ENCODE measurements around the gene FYB1. TPM values are rescaled to one million over a fixed set of nuclear protein-coding genes. Genes with fewer than 3 reads are reported as not detected.

FYB1 gene, protein sequence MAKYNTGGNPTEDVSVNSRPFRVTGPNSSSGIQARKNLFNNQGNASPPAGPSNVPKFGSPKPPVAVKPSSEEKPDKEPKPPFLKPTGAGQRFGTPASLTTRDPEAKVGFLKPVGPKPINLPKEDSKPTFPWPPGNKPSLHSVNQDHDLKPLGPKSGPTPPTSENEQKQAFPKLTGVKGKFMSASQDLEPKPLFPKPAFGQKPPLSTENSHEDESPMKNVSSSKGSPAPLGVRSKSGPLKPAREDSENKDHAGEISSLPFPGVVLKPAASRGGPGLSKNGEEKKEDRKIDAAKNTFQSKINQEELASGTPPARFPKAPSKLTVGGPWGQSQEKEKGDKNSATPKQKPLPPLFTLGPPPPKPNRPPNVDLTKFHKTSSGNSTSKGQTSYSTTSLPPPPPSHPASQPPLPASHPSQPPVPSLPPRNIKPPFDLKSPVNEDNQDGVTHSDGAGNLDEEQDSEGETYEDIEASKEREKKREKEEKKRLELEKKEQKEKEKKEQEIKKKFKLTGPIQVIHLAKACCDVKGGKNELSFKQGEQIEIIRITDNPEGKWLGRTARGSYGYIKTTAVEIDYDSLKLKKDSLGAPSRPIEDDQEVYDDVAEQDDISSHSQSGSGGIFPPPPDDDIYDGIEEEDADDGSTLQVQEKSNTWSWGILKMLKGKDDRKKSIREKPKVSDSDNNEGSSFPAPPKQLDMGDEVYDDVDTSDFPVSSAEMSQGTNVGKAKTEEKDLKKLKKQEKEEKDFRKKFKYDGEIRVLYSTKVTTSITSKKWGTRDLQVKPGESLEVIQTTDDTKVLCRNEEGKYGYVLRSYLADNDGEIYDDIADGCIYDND
- total RNA-seq (10 to 100 TPM in 1 of 2 donors, 1 to 10 TPM in 1; 4.6 to 18.6 TPM), polyA plus RNA-seq (ENCODE audit: insufficient read length in 2 of 2) (10 to 100 TPM in 1 of 2 donors, 1 to 10 TPM in 1; 6.0 to 12.7 TPM)
- long read RNA-seq, donor 1, partial matches to known transcripts = 0 of 7 reads
- long read RNA-seq, donor 1, other reads (novel, unspliced or antisense) = 6 of 7 reads
- long read RNA-seq, donor 2 = 0 reads
- long read RNA-seq, donor 3 = 0 reads
- long read RNA-seq, donor 4 = 0 reads

DNA sequence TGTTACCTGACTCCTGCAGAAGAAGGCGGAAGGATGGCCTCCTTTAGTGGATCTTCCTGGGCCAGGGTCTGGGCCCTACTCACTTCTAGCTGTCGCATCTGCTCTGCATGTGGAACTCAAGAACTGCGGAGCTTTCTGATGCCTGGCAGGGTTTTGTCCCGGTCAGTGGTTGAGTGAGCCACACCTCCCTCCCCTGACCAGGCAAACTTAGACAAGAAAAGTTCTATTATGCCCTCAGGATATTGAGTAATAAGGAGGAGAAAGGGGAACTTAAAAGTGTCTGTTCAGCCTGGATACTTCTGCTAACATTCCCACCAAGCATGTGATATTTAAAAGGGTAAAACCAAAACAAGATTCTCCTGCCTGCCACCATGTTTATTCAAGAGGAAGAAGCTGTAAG, at the start of gene FYB1:
Gene FYB1 (minus strand): TSS at position 127 of the 400 bp plus-strand sequence. CDS start 16,603 bp downstream, outside the sequence.
- H3K4me1 ChIP-seq (ENCODE audit: control insufficient read depth, insufficient read depth, low read length) = no peaks in the 10 kb centered on the region
- H3K4me3 ChIP-seq (ENCODE audit: low read depth, low read length) = no peak within 1 kb of the TSS
- no peak within 1 kb of the TSS for H3K27ac ChIP-seq (ENCODE audit: low read depth, low read length)

DNA sequence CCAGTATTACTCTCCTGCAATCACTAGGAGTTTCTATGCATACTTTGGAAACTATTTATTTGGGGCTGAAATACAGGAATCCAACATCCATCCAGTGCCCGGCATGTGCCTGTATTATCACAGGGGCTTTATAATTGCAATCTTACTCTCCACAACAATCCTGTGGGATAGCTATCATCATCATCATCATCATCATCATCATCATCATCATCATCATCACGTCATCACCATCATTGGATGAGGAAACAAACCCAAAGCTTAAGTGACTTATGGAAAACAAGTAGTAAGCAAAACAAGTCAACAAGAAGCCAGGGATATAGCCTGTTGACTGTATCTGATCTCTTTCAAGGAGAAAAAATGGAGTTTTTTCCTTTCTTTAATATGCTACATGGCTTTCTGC, 47.8 kb upstream of the FYB1 start:
- Histone ChIP-seq H3K4me1 (ENCODE audit: control insufficient read depth, insufficient read depth, low read length) (no peaks in the 10 kb centered on the region), H3K36me3 (ENCODE audit: control insufficient read depth, insufficient read depth, low read length) (no peaks in the 10 kb centered on the region), H3K27ac (ENCODE audit: low read depth, low read length) (no peak overlapping the region), H3K27me3 (ENCODE audit: control insufficient read depth, insufficient read depth, low read length) (no peaks in the 10 kb centered on the region), H3K9me3 (ENCODE audit: control insufficient read depth, insufficient read depth, low read length) (no peaks in the 10 kb centered on the region), H3K4me3 (ENCODE audit: low read depth, low read length) (no peak overlapping the region)
- 100% methylated on average over 1 of the region's 2 CpGs for WGBS (ENCODE audit: insufficient coverage)
- DNase-seq (ENCODE audit: low read depth in 4 of 6, low spot score in 6 of 6) = no peak

More for the DNA sequence above, at the start of gene FYB1:
- Histone ChIP-seq H3K9me3 (ENCODE audit: control insufficient read depth, insufficient read depth, low read length) (no peaks in the 10 kb centered on the region), H3K36me3 (ENCODE audit: control insufficient read depth, insufficient read depth, low read length) (no peaks in the 10 kb centered on the region), H3K27me3 (ENCODE audit: control insufficient read depth, insufficient read depth, low read length) (no peaks in the 10 kb centered on the region)
- peak in 1 of 6 donors; percentile 24 for DNase-seq (ENCODE audit: low read depth in 4 of 6, low spot score in 6 of 6)
- WGBS (ENCODE audit: insufficient coverage) = 80% methylated on average over 1 of the region's 4 CpGs

DNA sequence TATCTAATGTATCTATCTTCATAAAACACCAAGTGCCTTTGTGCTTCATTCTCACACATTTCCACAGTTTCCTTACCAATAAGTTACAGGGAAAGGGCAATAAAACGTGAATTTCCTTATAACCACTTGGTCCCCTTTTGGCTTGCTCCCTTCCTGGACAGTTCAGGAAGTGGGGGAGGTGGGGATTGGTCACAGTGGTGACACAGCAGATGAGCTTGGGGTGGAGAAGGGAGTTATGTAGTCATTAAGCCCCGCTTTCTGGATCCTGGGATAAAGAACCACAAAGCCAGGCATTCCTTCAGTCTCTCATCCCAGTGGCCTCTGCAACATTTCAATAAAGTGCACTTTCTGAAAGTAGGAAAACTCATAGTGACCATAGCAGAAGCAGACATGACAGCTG, 47.1 kb upstream of the FYB1 start:
- Histone ChIP-seq H3K36me3 (ENCODE audit: control insufficient read depth, insufficient read depth, low read length) (no peaks in the 10 kb centered on the region), H3K27me3 (ENCODE audit: control insufficient read depth, insufficient read depth, low read length) (no peaks in the 10 kb centered on the region), H3K27ac (ENCODE audit: low read depth, low read length) (no peak overlapping the region), H3K9me3 (ENCODE audit: control insufficient read depth, insufficient read depth, low read length) (no peaks in the 10 kb centered on the region), H3K4me3 (ENCODE audit: low read depth, low read length) (no peak overlapping the region), H3K4me1 (ENCODE audit: control insufficient read depth, insufficient read depth, low read length) (no peaks in the 10 kb centered on the region)
- no peak for DNase-seq (ENCODE audit: low read depth in 4 of 6, low spot score in 6 of 6)
- no CpG with 5 or more reads among the region's 2 CpGs for WGBS (ENCODE audit: insufficient coverage)

DNA sequence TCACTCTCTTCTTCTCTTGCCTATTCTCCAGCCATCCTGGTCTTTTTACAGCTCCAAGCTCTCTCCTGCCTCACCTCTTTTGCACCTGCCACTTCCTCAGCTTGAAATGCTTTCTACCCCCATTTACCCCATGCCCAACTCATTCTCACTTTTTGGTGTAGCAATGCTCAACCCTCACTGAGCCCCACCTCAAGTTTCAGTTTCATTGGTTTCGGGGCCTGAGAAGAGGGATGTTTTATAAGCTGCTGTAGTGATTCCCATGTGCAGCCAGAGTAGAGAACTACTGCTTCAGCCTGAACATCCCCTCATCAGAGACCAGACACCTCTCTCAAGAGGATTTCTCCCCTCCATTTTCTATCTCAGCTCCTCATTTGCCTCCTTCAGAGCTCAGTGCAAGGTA, 45.2 kb upstream of the FYB1 start:
- no peaks in the 10 kb centered on the region for H3K4me1 ChIP-seq (ENCODE audit: control insufficient read depth, insufficient read depth, low read length)
- H3K9me3 ChIP-seq (ENCODE audit: control insufficient read depth, insufficient read depth, low read length) = no peaks in the 10 kb centered on the region
- H3K36me3 ChIP-seq (ENCODE audit: control insufficient read depth, insufficient read depth, low read length) = no peaks in the 10 kb centered on the region
- no peak overlapping the region for H3K4me3 ChIP-seq (ENCODE audit: low read depth, low read length)
- no peak for DNase-seq (ENCODE audit: low read depth in 4 of 6, low spot score in 6 of 6)
- H3K27me3 ChIP-seq (ENCODE audit: control insufficient read depth, insufficient read depth, low read length) = no peaks in the 10 kb centered on the region
- no CpG with 5 or more reads among the region's 1 CpG for WGBS (ENCODE audit: insufficient coverage)
- no peak overlapping the region for H3K27ac ChIP-seq (ENCODE audit: low read depth, low read length)

DNA sequence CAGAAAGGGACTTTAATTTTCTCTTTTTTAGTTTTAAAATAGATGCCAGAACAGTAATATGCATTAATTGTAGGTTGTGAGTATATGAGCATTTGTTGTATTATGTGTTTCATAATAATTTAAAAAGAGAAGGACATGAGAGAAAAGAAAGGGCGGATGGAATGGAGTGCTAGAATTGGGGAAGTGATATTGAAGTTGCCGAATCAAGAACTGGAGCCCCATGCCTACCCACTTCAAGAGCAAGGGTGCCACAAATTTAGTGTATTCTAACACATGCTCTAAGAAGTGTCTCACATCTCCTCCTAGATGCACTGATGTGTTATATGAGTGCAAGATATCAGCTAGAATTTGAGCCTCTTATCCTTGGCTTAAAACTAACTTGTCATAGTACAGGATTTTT, 43.6 kb upstream of the FYB1 start:
- H3K4me3 ChIP-seq (ENCODE audit: low read depth, low read length) = no peak overlapping the region
- WGBS (ENCODE audit: insufficient coverage) = no CpG with 5 or more reads among the region's 2 CpGs
- H3K9me3 ChIP-seq (ENCODE audit: control insufficient read depth, insufficient read depth, low read length) = no peaks in the 10 kb centered on the region
- H3K27me3 ChIP-seq (ENCODE audit: control insufficient read depth, insufficient read depth, low read length) = no peaks in the 10 kb centered on the region
- H3K27ac ChIP-seq (ENCODE audit: low read depth, low read length) = no peak overlapping the region
- DNase-seq (ENCODE audit: low read depth in 4 of 6, low spot score in 6 of 6) = no peak
- H3K36me3 ChIP-seq (ENCODE audit: control insufficient read depth, insufficient read depth, low read length) = no peaks in the 10 kb centered on the region
- no peaks in the 10 kb centered on the region for H3K4me1 ChIP-seq (ENCODE audit: control insufficient read depth, insufficient read depth, low read length)

DNA sequence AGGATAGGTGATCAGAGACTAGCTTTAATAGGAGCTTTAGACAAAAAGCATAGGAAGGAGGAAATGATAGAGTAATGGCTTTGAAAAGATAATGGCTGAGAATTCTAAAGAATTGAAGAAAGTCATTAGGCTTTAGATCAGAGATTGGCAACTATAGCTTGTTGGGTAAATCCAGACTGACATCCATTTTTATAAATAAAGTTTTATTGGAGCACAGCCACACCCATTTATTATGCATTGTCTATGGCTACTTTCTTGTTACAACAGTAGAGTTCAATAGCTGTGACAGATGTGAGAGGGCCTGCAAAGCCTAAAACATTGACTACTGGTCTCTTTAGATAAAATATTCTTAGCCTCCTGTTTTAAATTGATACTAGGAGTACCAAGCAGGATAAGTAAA, 40.7 kb upstream of the FYB1 start:
- Histone ChIP-seq H3K4me3 (ENCODE audit: low read depth, low read length) (no peak overlapping the region), H3K9me3 (ENCODE audit: control insufficient read depth, insufficient read depth, low read length) (no peaks in the 10 kb centered on the region), H3K4me1 (ENCODE audit: control insufficient read depth, insufficient read depth, low read length) (no peaks in the 10 kb centered on the region), H3K27me3 (ENCODE audit: control insufficient read depth, insufficient read depth, low read length) (no peaks in the 10 kb centered on the region), H3K27ac (ENCODE audit: low read depth, low read length) (no peak overlapping the region), H3K36me3 (ENCODE audit: control insufficient read depth, insufficient read depth, low read length) (no peaks in the 10 kb centered on the region)
- DNase-seq (ENCODE audit: low read depth in 4 of 6, low spot score in 6 of 6) = no peak

DNA sequence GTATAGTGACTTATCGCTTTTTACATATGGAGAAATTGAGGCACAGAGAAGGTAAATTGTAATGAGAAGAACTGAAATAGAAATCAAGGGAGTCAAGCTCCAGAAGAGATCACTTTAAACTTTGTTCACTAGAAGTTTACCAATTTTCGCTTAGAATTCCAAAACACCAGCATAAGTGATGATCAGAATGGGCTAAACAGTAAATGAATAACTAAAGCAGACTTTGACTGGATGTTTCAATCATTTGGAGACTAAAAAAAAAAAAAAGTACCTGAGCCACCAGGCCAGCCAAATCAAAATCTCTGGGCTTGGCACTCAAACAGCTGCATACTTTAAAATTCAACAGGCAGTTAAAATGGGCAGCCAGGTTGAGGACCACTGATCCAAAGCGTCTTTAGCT, 38.2 kb upstream of the FYB1 start:
- no peaks in the 10 kb centered on the region for H3K9me3 ChIP-seq (ENCODE audit: control insufficient read depth, insufficient read depth, low read length)
- no peaks in the 10 kb centered on the region for H3K27me3 ChIP-seq (ENCODE audit: control insufficient read depth, insufficient read depth, low read length)
- no peak for DNase-seq (ENCODE audit: low read depth in 4 of 6, low spot score in 6 of 6)
- WGBS (ENCODE audit: insufficient coverage) = 100% methylated on average over 1 of the region's 3 CpGs
- H3K4me1 ChIP-seq (ENCODE audit: control insufficient read depth, insufficient read depth, low read length) = no peaks in the 10 kb centered on the region
- H3K4me3 ChIP-seq (ENCODE audit: low read depth, low read length) = no peak overlapping the region
- H3K27ac ChIP-seq (ENCODE audit: low read depth, low read length) = no peak overlapping the region
- no peaks in the 10 kb centered on the region for H3K36me3 ChIP-seq (ENCODE audit: control insufficient read depth, insufficient read depth, low read length)

DNA sequence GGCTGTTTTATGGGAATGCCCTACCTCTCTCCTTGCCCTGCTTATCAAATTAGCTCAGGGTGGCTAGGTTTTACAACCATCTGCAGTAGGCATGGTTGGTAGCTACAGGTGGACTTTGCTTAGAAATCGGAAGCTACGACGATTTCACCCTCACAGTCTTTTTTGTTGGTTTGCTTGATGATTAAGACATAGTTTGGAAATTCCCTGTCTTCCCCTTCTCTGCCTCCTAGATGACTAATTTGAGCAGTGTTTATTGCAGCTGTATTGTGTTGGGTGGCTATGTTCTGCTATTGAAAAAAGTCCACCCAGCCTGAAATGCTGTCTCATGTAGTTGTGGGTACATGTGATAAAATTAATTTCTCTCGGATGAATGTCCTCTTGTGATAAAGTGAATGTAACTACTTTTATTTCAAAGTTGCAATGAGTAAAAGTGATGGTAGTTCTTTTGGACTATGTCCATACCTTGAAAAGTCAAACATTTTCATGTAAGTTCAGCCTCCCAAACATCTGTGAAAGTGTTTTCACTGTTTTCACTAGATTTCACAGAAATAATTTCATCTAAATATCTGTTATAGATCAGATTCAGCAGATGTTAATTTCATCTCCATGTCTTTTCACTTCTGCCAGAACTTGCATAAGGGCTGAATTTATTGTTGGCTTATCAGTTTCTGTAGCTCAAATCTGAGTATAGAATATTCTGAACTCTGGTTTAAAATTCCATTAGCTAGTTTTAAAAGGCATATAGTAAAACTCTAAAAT, 37.3 kb upstream of the FYB1 start:
- DNase-seq (ENCODE audit: low read depth in 4 of 6, low spot score in 6 of 6) = no peak

DNA sequence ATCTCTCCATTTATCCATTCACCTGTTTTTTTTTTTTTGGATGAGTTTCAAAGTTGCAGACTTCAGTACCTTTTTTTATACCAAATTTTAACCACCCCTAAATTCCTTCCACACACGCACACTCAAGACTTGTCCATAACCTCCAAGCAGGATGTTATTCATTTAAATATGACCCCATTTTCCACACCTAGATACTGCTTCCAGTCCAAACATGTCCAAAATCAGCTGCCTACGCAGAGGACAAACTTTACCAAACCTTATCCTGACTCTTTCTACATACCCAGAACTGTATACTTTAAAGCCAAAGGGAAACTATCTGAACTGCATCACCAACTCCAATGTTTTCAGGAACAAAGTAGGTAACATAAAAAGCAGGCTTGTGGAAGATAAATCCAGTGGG, 36.0 kb upstream of the FYB1 start:
- Histone ChIP-seq H3K27me3 (ENCODE audit: control insufficient read depth, insufficient read depth, low read length) (no peaks in the 10 kb centered on the region), H3K27ac (ENCODE audit: low read depth, low read length) (no peak overlapping the region), H3K4me3 (ENCODE audit: low read depth, low read length) (no peak overlapping the region), H3K4me1 (ENCODE audit: control insufficient read depth, insufficient read depth, low read length) (no peaks in the 10 kb centered on the region), H3K9me3 (ENCODE audit: control insufficient read depth, insufficient read depth, low read length) (no peaks in the 10 kb centered on the region), H3K36me3 (ENCODE audit: control insufficient read depth, insufficient read depth, low read length) (no peaks in the 10 kb centered on the region)
- no peak for DNase-seq (ENCODE audit: low read depth in 4 of 6, low spot score in 6 of 6)
- 89% methylated on average over 1 of the region's 2 CpGs for WGBS (ENCODE audit: insufficient coverage)

More for the DNA sequence above, 37.3 kb upstream of the FYB1 start:
- Histone ChIP-seq H3K36me3 (ENCODE audit: control insufficient read depth, insufficient read depth, low read length) (no peaks in the 10 kb centered on the region), H3K27me3 (ENCODE audit: control insufficient read depth, insufficient read depth, low read length) (no peaks in the 10 kb centered on the region), H3K9me3 (ENCODE audit: control insufficient read depth, insufficient read depth, low read length) (no peaks in the 10 kb centered on the region), H3K4me1 (ENCODE audit: control insufficient read depth, insufficient read depth, low read length) (no peaks in the 10 kb centered on the region), H3K27ac (ENCODE audit: low read depth, low read length) (no peak overlapping the region), H3K4me3 (ENCODE audit: low read depth, low read length) (no peak overlapping the region)
- no CpG with 5 or more reads among the region's 4 CpGs for WGBS (ENCODE audit: insufficient coverage)
